ENCODE data around the gene BABAM2.

Gene BABAM2

DNA sequence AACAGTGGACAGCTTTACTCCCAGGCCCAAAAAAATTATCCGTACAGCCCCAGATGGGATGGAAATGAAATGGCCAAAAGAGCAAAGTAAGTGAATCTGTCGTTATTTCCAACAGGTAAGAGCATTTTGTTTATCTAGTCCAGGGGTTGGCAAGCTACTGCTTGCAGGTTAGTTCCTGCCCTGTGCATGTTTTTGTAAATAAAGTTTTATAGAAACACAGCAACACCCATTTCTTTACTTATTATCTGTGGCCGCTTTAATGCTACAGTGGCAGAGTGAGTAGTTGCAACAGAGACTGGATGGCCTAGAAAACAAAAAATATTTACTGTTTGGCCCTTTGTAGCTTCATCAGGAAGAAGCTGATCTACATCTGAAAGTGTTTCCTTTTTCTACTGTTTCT lies 407.9 kb downstream of the BABAM2 start:
- Histone ChIP-seq H3K9me3 (ENCODE audit: insufficient read depth, low read length, severe bottlenecking) (no peaks in the 10 kb centered on the region), H4K20me1 (ENCODE audit: insufficient read depth, low read length) (no peaks in the 10 kb centered on the region), H3K4me1 (ENCODE audit: insufficient read depth, low read length) (no peaks in the 10 kb centered on the region), H3K9ac (ENCODE audit: low read depth, low read length) (no peak overlapping the region), H3K4me3 (ENCODE audit: low read depth in 1 of 2, low read length in 2 of 2) (no peak overlapping the region), H3K36me3 (ENCODE audit: insufficient read depth, low read length) (peaks cover 15% of the 10 kb centered on the region; the same call in 1 of the 2 replicates), H3K4me2 (ENCODE audit: insufficient read depth, low read length) (no peak overlapping the region), H2AFZ (ENCODE audit: low read depth, low read length) (no peak overlapping the region), H3K27ac (ENCODE audit: low read length) (no peak overlapping the region), H3K27me3 (ENCODE audit: insufficient read depth, low read length, poor library complexity) (no peaks in the 10 kb centered on the region), H3K79me2 (ENCODE audit: insufficient read depth, low read length) (no peaks in the 10 kb centered on the region)
- DNase-seq: no peak
- TF ChIP-seq EZH2 (IDR thresholded peaks at IDR 0.05; ENCODE audit: borderline replicate concordance, low read depth, low read length, severe bottlenecking): no peak
- no peak for ATAC-seq (ENCODE audit: insufficient read depth, low read depth)

DNA sequence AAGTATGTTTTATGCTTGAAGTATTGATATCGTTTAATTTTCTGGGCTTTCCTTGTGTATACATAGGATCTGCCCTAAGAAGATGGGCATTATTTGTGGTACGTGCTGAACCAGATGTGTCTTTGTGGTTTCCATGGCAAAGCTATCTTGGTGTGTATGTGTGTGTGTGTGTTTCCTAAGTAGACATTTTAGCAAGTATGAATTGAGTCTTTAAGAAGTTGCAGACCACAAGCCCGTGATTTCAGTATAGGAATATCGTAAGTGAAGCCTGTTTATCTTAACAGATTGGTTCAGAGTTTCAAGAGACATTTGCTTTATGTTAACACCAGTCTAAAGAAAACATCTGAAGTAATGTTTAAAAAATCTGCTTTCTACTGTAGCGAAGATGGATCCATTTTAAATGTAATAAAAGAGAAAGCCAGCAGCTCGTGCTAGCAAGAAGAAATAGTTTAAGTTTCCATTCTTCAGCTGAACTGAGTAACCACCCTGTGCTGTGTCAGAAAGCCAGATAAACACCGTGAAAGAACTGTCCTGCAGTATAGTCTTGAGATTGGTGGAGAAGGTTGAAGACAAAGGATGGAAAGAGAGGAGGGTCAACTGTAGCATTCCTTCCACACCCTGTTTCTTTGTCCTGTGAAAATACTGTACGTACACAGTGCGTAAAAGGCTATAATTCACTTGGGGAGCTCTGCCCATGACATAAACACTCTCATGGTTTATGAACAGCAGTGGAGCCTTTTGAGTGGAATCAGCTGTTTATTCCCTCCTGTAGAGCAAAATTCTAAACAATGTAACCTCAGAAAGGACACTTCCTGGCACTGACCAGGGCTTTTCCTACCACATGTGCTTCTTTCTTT lies 410.2 kb downstream of the BABAM2 start:
- peaks cover 19% of the 10 kb centered on the region; the same call in 1 of the 2 replicates for H3K36me3 ChIP-seq (ENCODE audit: insufficient read depth, low read length)

DNA sequence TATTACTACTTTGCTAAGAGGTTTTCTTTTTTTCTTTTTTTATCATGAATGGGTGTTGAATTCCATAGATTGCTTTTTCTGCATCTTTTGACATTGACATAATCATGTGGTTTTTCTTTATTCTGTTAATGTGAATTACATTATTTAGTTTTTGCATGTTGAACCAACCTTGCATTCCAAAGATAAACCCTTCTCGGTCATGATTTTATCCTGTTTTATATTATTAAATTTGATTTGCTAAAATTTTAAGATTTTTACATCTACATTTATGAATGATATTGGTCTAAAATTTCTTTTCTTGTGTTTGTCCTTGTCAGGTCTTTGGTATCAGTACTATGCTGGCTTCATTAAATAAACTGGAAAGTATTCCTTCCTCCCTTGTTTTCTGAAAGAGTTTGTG lies 414.7 kb downstream of the BABAM2 start:
- H3K27me3 ChIP-seq (ENCODE audit: insufficient read depth, low read length, poor library complexity): no peaks in the 10 kb centered on the region
- TF ChIP-seq, protein P1, sequence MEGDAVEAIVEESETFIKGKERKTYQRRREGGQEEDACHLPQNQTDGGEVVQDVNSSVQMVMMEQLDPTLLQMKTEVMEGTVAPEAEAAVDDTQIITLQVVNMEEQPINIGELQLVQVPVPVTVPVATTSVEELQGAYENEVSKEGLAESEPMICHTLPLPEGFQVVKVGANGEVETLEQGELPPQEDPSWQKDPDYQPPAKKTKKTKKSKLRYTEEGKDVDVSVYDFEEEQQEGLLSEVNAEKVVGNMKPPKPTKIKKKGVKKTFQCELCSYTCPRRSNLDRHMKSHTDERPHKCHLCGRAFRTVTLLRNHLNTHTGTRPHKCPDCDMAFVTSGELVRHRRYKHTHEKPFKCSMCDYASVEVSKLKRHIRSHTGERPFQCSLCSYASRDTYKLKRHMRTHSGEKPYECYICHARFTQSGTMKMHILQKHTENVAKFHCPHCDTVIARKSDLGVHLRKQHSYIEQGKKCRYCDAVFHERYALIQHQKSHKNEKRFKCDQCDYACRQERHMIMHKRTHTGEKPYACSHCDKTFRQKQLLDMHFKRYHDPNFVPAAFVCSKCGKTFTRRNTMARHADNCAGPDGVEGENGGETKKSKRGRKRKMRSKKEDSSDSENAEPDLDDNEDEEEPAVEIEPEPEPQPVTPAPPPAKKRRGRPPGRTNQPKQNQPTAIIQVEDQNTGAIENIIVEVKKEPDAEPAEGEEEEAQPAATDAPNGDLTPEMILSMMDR (IDR thresholded peaks at IDR 0.05; ENCODE audit: borderline replicate concordance, extremely low read depth, low read length, poor library complexity, severe bottlenecking): no peak
- TF ChIP-seq EZH2 (IDR thresholded peaks at IDR 0.05; ENCODE audit: borderline replicate concordance, low read depth, low read length, severe bottlenecking): no peak
- H3K36me3 ChIP-seq (ENCODE audit: insufficient read depth, low read length): peaks cover 24% of the 10 kb centered on the region; the same call in 1 of the 2 replicates
- peaks cover 6% of the 10 kb centered on the region for H3K9me3 ChIP-seq (ENCODE audit: insufficient read depth, low read length, severe bottlenecking)
- H3K4me2 ChIP-seq (ENCODE audit: insufficient read depth, low read length): no peak overlapping the region
- no peaks in the 10 kb centered on the region for H3K4me1 ChIP-seq (ENCODE audit: insufficient read depth, low read length)
- H3K9ac ChIP-seq (ENCODE audit: low read depth, low read length): no peak overlapping the region
- H3K27ac ChIP-seq (ENCODE audit: low read length): no peak overlapping the region
- H4K20me1 ChIP-seq (ENCODE audit: insufficient read depth, low read length): no peaks in the 10 kb centered on the region
- ATAC-seq (ENCODE audit: insufficient read depth, low read depth) (no peak), DNase-seq (no peak)
- H3K79me2 ChIP-seq (ENCODE audit: insufficient read depth, low read length): no peaks in the 10 kb centered on the region
- H3K4me3 ChIP-seq (ENCODE audit: low read depth in 1 of 2, low read length in 2 of 2): no peak overlapping the region
- no peak overlapping the region for H2AFZ ChIP-seq (ENCODE audit: low read depth, low read length)

More for the DNA sequence above, 410.2 kb downstream of the BABAM2 start:
- ATAC-seq (ENCODE audit: insufficient read depth, low read depth) (no peak), DNase-seq (no peak)
- no peaks in the 10 kb centered on the region for H3K4me1 ChIP-seq (ENCODE audit: insufficient read depth, low read length)
- no peak overlapping the region for H3K9ac ChIP-seq (ENCODE audit: low read depth, low read length)
- H3K79me2 ChIP-seq (ENCODE audit: insufficient read depth, low read length): no peaks in the 10 kb centered on the region
- peaks cover 6% of the 10 kb centered on the region for H3K9me3 ChIP-seq (ENCODE audit: insufficient read depth, low read length, severe bottlenecking)
- H2AFZ ChIP-seq (ENCODE audit: low read depth, low read length): no peak overlapping the region
- TF ChIP-seq EZH2 (IDR thresholded peaks at IDR 0.05; ENCODE audit: borderline replicate concordance, low read depth, low read length, severe bottlenecking): no peak
- TF ChIP-seq, protein P1 (IDR thresholded peaks at IDR 0.05; ENCODE audit: borderline replicate concordance, extremely low read depth, low read length, poor library complexity, severe bottlenecking): no peak
- no peak overlapping the region for H3K4me2 ChIP-seq (ENCODE audit: insufficient read depth, low read length)
- no peaks in the 10 kb centered on the region for H3K27me3 ChIP-seq (ENCODE audit: insufficient read depth, low read length, poor library complexity)
- H3K4me3 ChIP-seq (ENCODE audit: low read depth in 1 of 2, low read length in 2 of 2): no peak overlapping the region
- H4K20me1 ChIP-seq (ENCODE audit: insufficient read depth, low read length): no peaks in the 10 kb centered on the region
- H3K27ac ChIP-seq (ENCODE audit: low read length): no peak overlapping the region

DNA sequence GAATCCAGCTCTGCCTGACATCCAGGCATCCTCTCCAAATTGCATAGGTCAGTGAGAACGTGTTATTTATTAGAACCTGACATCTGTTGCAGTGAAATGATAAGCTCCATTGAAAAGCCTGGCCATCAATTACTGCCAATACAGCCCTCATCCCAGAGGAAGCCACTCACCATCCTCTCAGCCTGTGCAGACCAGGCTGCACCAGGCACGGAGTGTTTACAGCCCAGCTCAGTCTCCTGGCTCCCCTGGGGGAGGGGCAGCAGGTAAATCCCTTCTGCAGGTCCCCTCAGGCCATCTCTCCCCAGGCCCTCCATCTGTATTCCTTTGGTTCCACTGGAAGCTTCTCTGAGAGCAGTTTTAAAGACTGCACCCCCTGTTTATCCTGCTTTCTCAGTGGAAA lies 419.6 kb downstream of the BABAM2 start:
- no peaks in the 10 kb centered on the region for H3K79me2 ChIP-seq (ENCODE audit: insufficient read depth, low read length)
- no peak for DNase-seq

More for the DNA sequence above, 419.6 kb downstream of the BABAM2 start:
- Histone ChIP-seq H3K4me2 (ENCODE audit: insufficient read depth, low read length) (no peak overlapping the region), H3K4me1 (ENCODE audit: insufficient read depth, low read length) (no peaks in the 10 kb centered on the region), H3K36me3 (ENCODE audit: insufficient read depth, low read length) (peaks cover 12% of the 10 kb centered on the region; the same call in 1 of the 2 replicates), H3K27ac (ENCODE audit: low read length) (no peak overlapping the region), H3K9ac (ENCODE audit: low read depth, low read length) (no peak overlapping the region), H3K27me3 (ENCODE audit: insufficient read depth, low read length, poor library complexity) (no peaks in the 10 kb centered on the region), H4K20me1 (ENCODE audit: insufficient read depth, low read length) (no peaks in the 10 kb centered on the region), H3K4me3 (ENCODE audit: low read depth in 1 of 2, low read length in 2 of 2) (no peak overlapping the region), H3K9me3 (ENCODE audit: insufficient read depth, low read length, severe bottlenecking) (peaks cover 2% of the 10 kb centered on the region), H2AFZ (ENCODE audit: low read depth, low read length) (no peak overlapping the region)
- ATAC-seq (ENCODE audit: insufficient read depth, low read depth): no peak
- TF ChIP-seq EZH2 (IDR thresholded peaks at IDR 0.05; ENCODE audit: borderline replicate concordance, low read depth, low read length, severe bottlenecking): no peak
- TF ChIP-seq, protein P1 (IDR thresholded peaks at IDR 0.05; ENCODE audit: borderline replicate concordance, extremely low read depth, low read length, poor library complexity, severe bottlenecking): no peak

All from DND-41 (cell line).